GM12874 (cell line): ENCODE data around the gene KRTAP9-1.
"Not testable (repeated sequence)": the region's sequence is repeated elsewhere in the genome, so short reads cannot be mapped to it uniquely, and the experiment has no call there.

Source experiments
- TF ChIP-seq, protein P1 (sequence below): IDR thresholded peaks from 2 replicates; pipeline ENCODE4 v1.5.1; 2011; ENCODE audit warnings: low read depth, mild to moderate bottlenecking, control low read depth, low read length, moderate library complexity; ENCODE audit not compliant: insufficient read depth

Gene KRTAP9-1

DNA sequence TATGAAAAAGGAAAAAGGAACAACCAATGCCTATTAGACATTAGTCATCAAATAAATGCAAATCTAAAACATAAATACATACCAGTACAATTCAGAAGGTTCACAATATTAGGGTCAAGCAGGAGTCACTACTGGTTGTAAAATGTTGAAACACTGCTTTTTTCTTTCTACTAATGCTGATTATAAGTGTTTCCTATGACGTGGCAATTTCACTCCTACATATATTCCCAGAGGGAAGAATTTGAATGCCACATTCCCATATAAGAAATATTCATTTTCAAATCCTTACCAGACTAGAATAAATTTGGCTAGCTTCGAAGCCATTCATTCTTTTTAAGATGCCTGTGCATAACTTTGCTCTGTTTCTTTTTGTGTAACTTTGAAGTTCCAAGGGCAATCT, 34.1 kb downstream of the KRTAP9-1 start:
- TF ChIP-seq, protein P1, sequence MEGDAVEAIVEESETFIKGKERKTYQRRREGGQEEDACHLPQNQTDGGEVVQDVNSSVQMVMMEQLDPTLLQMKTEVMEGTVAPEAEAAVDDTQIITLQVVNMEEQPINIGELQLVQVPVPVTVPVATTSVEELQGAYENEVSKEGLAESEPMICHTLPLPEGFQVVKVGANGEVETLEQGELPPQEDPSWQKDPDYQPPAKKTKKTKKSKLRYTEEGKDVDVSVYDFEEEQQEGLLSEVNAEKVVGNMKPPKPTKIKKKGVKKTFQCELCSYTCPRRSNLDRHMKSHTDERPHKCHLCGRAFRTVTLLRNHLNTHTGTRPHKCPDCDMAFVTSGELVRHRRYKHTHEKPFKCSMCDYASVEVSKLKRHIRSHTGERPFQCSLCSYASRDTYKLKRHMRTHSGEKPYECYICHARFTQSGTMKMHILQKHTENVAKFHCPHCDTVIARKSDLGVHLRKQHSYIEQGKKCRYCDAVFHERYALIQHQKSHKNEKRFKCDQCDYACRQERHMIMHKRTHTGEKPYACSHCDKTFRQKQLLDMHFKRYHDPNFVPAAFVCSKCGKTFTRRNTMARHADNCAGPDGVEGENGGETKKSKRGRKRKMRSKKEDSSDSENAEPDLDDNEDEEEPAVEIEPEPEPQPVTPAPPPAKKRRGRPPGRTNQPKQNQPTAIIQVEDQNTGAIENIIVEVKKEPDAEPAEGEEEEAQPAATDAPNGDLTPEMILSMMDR, result no peak

DNA sequence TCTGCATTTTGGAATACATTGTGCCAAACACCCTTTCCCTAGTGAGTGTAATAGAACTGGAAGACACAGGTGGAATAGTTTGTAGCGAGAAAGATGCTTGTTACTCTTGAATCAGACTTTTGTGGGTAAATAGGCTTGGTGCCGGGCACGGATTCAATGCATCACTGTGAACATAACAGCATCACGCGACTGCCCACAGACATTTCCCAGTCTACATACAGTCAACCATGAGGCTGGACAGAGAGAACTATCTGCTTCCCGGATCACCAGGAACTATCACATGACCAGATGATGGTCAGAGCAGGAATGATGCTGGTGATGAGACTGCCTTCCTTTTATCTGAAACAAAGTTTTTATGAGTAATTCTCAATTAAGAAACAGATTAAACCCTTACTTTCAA, 36.4 kb downstream of the KRTAP9-1 start:
- TF ChIP-seq, protein P1, result no peak

DNA sequence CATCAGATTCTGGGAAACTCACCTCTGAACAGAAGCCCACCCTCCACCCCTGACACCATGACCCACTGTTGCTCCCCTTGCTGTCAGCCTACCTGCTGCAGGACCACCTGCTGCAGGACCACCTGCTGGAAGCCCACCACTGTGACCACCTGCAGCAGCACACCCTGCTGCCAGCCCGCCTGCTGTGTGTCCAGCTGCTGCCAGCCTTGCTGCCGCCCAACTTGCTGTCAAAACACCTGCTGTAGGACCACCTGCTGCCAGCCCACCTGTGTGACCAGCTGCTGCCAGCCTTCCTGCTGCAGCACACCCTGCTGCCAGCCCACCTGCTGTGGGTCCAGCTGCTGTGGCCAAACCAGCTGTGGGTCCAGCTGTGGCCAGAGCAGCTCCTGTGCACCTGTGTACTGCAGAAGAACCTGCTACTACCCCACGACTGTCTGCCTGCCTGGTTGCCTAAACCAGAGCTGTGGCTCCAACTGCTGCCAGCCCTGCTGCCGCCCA, 37.0 kb downstream of the KRTAP9-1 start, which contains the start of gene KRTAP9-2:
Gene KRTAP9-2 (plus strand): TSS at position 51 of the 498 bp plus-strand sequence. CDS start 7 bp downstream, at position 58.
- TF ChIP-seq, protein P1, result not testable (repeated sequence)

DNA sequence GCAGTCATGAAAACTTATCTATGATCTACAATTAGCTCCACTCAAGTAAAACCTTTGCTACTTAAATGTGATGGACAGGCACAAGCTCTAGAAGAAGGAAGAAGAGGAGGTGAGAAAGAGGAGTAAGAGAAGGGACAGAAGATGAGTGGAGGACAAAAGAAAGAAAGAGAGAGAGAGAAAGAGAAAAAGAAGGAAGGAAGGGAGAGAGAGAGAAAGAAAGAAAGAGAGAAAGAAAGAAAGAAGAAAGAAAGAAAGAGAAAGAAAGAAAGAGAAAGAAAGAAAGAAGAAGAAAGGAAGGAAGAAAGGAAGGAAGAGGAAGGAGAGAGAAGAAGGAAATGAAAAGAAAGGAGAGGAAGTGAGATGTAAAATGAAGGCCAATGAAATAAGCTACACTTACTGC, 40.4 kb downstream of the KRTAP9-1 start:
- TF ChIP-seq, protein P1, result no peak

DNA sequence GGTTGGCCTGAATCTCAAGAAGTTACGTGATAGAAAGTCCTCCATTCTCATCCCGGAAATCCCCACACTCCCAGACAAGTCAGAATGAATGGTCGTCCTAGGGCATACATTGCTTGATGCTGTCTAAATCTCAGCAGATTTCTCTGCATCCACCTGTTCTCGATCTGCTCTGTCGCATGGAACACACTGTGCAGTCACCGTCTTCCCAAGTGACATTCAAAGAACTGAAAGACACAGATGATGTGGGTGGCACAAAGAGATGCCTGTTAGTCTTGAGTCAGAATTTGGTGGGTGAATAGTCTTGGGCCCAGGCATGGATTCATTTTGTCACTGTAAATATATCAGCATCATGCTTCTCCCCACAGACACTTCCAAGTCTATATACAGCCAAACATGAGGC, 42.0 kb downstream of the KRTAP9-1 start:
- TF ChIP-seq, protein P1, result no peak

DNA sequence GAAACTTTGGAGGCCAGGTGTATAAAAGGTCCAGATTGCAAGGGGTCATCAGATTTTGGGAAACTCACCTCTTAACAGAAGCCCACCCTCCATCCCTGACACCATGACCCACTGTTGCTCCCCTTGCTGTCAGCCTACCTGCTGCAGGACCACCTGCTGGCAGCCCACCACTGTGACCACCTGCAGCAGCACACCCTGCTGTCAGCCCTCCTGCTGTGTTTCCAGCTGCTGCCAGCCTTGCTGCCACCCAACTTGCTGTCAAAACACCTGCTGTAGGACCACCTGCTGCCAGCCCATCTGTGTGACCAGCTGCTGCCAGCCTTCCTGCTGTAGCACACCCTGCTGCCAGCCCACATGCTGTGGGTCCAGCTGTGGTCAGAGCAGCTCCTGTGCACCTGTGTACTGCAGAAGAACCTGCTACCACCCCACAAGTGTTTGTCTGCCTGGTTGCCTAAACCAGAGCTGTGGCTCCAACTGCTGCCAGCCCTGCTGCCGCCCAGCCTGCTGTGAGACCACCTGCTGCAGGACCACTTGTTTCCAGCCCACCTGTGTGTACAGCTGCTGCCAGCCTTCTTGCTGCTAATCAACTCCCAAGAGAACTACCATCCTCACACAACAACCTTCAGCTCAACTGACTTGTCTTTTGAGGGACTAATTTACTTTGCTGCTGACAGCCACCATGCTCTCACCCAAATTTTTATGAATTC, 42.9 kb downstream of the KRTAP9-1 start, which contains the start of gene KRTAP9-3:
Gene KRTAP9-3 (plus strand): TSS at position 51 of the 707 bp plus-strand sequence. CDS start 53 bp downstream, at position 104.
- TF ChIP-seq, protein P1, result not testable (repeated sequence)

DNA sequence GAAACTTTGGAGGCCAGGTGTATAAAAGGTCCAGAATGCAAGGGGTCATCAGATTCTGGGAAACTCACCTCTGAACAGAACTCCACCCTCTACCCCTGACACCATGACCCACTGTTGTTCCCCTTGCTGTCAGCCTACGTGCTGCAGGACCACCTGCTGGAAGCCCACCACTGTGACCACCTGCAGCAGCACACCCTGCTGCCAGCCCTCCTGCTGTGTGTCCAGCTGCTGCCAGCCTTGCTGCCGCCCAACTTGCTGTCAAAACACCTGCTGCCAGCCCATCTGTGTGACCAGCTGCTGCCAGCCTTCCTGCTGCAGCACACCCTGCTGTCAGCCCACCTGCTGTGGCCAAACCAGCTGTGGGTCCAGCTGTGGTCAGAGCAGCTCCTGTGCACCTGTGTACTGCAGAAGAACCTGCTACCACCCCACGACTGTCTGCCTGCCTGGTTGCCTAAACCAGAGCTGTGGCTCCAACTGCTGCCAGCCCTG, 48.3 kb downstream of the KRTAP9-1 start, which contains the start of gene KRTAP9-8:
Gene KRTAP9-8 (plus strand): TSS at position 51 of the 489 bp plus-strand sequence. CDS start 53 bp downstream, at position 104.
- TF ChIP-seq, protein P1, result not testable (repeated sequence)
